Smooth muscle cell (in vitro differentiated cells): Measurements from ENCODE around the gene NPTXR. TPM values are rescaled to one million over a fixed set of nuclear protein-coding genes. Genes with fewer than 3 reads are reported as not detected.

Source experiments
- DNase-seq: peaks from one replicate; lab custom pipeline; 2025; ENCODE audit not compliant: unreplicated experiment; lab: John Stamatoyannopoulos, UW
- H2AFZ ChIP-seq: fragments of 200-600 bp; sonication (generic); 2 replicates; pipeline ENCODE4 v1.6.0; 2016; ENCODE audit warnings: antibody characterized with exemption, low read depth, mild to moderate bottlenecking
- H3F3A ChIP-seq: fragments of 200-600 bp; sonication (generic); 2 replicates; pipeline ENCODE4 v1.6.0; 2017; ENCODE audit warnings: antibody characterized with exemption, low read depth
- H3K27ac ChIP-seq: fragments of 200-600 bp; sonication (generic); 2 replicates; pipeline ENCODE4 v1.5.1; 2016; ENCODE audit warnings: low read depth, mild to moderate bottlenecking
- H3K27me3 ChIP-seq: fragments of 200-600 bp; sonication (generic); 2 replicates; pipeline ENCODE4 v1.6.1; 2016; ENCODE audit warnings: low read depth, mild to moderate bottlenecking
- H3K36me3 ChIP-seq: fragments of 200-600 bp; sonication (generic); 2 replicates; pipeline ENCODE4 v1.5.1; 2016; ENCODE audit warnings: low read depth
- H3K4me1 ChIP-seq: fragments of 200-600 bp; sonication (generic); 2 replicates; pipeline ENCODE4 v1.5.1; 2016; ENCODE audit warnings: low read depth
- H3K4me2 ChIP-seq: fragments of 200-600 bp; sonication (generic); 2 replicates; pipeline ENCODE4 v1.6.0; 2016; ENCODE audit warnings: mild to moderate bottlenecking
- H3K4me3 ChIP-seq: fragments of 200-600 bp; sonication (generic); 2 replicates; pipeline ENCODE4 v1.5.1; 2016; ENCODE audit warnings: mild to moderate bottlenecking
- H3K79me2 ChIP-seq: fragments of 200-600 bp; sonication (generic); 2 replicates; pipeline ENCODE4 v1.6.0; 2016; ENCODE audit warnings: low read depth, mild to moderate bottlenecking
- H3K9ac ChIP-seq: fragments of 200-600 bp; sonication (generic); 2 replicates; pipeline ENCODE4 v1.6.0; 2016; ENCODE audit warnings: low read depth
- H3K9me3 ChIP-seq: fragments of 200-600 bp; sonication (generic); replicated peaks from 2 replicates; pipeline ENCODE4 v1.5.1; 2016; ENCODE audit warnings: low read depth
- H4K20me1 ChIP-seq: fragments of 200-600 bp; sonication (generic); 2 replicates; pipeline ENCODE4 v1.6.0; 2016; ENCODE audit warnings: low read depth
- CTCF ChIP-seq: fragments of 200-600 bp; sonication (generic); IDR thresholded peaks from 2 replicates; pipeline ENCODE4 v1.5.1; 2017; ENCODE audit warnings: borderline replicate concordance, mild to moderate bottlenecking, antibody characterized with exemption; ENCODE audit not compliant: insufficient read depth, poor library complexity, severe bottlenecking
- WGBS: methylation state at CpG from one replicate; pipeline ENCODE4 v1.1.7; 2016; ENCODE audit warnings: low lambda C conversion rate; 5-methylcytosine and 5-hydroxymethylcytosine counted together
- polyA plus RNA-seq: library from polyadenylated mRNA; unstranded; fragments of >200 nt; fragmentation: Nextera tagmentation; extraction: Ambion mirVana; gene quantifications from 2 replicates; pipeline ENCODE4 v1.2.1, GENCODE V29; 2016
- total RNA-seq: library from RNA; depleted of rRNA; stranded (reverse); fragments of >200 nt; gene quantifications from 2 replicates; pipeline ENCODE4 v1.2.3, GENCODE V29; 2014

NPTXR gene
- total and polyA plus RNA-seq, 2 experiments from 2014 or later = 2.0 to 3.9 TPM

DNA sequence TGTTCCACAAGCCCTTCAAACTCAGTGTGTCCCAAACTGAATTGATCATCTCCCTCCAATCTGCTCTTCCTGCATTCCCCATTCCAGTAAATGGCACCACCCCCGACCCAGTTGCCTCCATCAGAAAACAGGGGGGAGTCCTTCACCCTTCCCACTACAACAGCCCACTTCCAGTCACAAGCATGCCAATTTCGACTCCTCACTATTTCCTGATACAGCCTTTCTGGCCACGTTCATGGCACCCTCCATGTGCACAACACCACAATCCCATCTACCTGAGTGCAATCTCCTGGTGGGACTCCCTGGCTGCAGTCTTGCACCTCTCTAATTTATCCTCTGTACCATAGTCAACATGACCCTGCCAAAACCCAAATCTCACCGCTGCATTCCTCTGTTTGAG, 48.3 kb downstream of the NPTXR start:
- H3K27me3 ChIP-seq = peaks cover 11% of the 10 kb centered on the region
- H3K79me2 ChIP-seq = peaks cover 13% of the 10 kb centered on the region
- H4K20me1 ChIP-seq = no peaks in the 10 kb centered on the region
- DNase-seq = no peak
- H3K4me1 ChIP-seq = peaks cover 5% of the 10 kb centered on the region
- no peak for TF ChIP-seq CTCF
- H3K4me3 ChIP-seq = no peak overlapping the region
- no peak overlapping the region for H3K27ac ChIP-seq
- WGBS = 86% methylated on average over 4 of the region's 4 CpGs
- H3K4me2 ChIP-seq = no peak overlapping the region
- no peaks in the 10 kb centered on the region for H3K36me3 ChIP-seq
- no peaks in the 10 kb centered on the region for H3F3A ChIP-seq
- no peaks in the 10 kb centered on the region for H3K9me3 ChIP-seq
- H2AFZ ChIP-seq = no peak overlapping the region
- no peak overlapping the region for H3K9ac ChIP-seq

DNA sequence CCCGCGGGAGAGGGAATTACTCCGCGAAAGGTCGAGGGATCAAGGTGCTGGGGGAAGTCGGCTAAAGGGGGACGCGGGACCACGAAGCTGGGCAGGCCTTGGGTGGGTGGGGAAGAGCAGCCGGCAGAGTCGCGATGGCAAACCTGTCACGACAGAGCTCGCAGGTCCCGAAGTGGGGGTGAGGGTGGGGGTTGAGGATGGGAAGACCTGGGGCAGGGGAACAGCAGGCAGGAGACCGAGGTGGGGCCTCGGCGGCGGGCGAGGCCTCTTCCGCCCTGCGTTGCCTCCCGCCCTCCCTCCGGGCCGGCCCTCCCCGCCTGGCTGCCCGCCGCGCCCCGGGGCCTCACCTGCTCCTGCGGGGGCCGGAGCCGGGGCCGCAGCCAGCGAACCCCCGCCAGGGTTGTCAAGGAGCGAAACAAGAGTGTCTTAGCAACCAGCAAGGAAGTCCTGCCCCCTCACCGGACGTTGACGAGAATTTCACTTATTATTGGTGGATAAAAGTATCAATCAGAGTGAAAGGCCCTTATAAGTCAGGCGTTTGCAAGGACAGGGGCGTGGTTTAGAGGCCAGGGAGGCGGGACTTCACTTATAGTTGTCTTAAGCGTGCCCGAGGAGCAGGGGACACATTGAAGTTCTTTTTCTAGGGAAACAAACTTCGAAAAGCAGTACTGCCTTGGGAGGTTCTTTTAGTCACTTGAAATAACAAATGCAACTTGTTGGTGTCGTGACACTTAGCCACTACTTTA, 49.9 kb downstream of the NPTXR start, which contains the start of gene DNAL4:
Gene DNAL4, minus strand, starts transcription at position 423 of the 746 bp plus-strand sequence. CDS start 11,412 bp downstream, outside the sequence.
- no peak for TF ChIP-seq CTCF
- DNase-seq = peak; percentile 60

DNA sequence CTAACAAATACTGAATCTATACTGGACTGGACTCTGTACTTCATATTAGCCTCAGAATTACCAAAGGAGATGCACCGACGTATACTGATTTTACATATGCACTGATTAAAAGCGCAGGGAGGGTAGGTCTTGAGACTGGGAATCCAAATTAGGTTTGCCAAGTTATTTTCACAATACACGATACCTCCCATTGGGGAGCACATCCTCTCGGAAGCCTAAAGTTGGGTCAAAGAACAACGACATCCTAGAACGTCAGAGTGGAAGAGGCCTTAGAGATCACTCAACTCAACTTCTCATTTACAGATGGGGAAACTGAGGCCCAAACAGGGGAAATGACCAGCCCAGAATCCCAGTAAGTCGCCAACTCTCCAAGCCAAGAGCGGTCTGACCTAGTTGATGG, 50.5 kb downstream of the NPTXR start:
- Histone ChIP-seq H3K4me2 (peak overlapping the region; percentile 100), H3K4me1 (peaks cover 5% of the 10 kb centered on the region), H3K27me3 (peaks cover 11% of the 10 kb centered on the region), H3F3A (peaks cover 8% of the 10 kb centered on the region), H3K4me3 (peak overlapping the region; percentile 82), H3K27ac (peak overlapping the region; percentile 70), H3K36me3 (no peaks in the 10 kb centered on the region), H3K9ac (peak overlapping the region; percentile 94), H4K20me1 (no peaks in the 10 kb centered on the region), H3K79me2 (peaks cover 13% of the 10 kb centered on the region), H3K9me3 (no peaks in the 10 kb centered on the region), H2AFZ (peak overlapping the region; percentile 44)
- DNase-seq = no peak
- WGBS = 39% methylated on average over 9 of the region's 9 CpGs
- no peak for TF ChIP-seq CTCF

More for the DNA sequence above, 49.9 kb downstream of the NPTXR start, which contains the start of gene DNAL4:
- Histone ChIP-seq H3K36me3 (no peaks in the 10 kb centered on the region), H3K4me3 (peak within 1 kb of the TSS; percentile 82), H2AFZ (peak within 1 kb of the TSS; percentile 44), H3K4me1 (peaks cover 5% of the 10 kb centered on the region), H3K4me2 (peak within 1 kb of the TSS; percentile 100), H3K27me3 (peaks cover 11% of the 10 kb centered on the region), H4K20me1 (no peaks in the 10 kb centered on the region), H3K9me3 (no peaks in the 10 kb centered on the region), H3K79me2 (peaks cover 13% of the 10 kb centered on the region), H3F3A (peaks cover 7% of the 10 kb centered on the region), H3K27ac (peak within 1 kb of the TSS; percentile 70), H3K9ac (peak within 1 kb of the TSS; percentile 94)
- WGBS = under 1% methylated on average over 38 of the region's 47 CpGs
